ENCODE results near the gene ACTRT2.

ACTRT2 gene

DNA sequence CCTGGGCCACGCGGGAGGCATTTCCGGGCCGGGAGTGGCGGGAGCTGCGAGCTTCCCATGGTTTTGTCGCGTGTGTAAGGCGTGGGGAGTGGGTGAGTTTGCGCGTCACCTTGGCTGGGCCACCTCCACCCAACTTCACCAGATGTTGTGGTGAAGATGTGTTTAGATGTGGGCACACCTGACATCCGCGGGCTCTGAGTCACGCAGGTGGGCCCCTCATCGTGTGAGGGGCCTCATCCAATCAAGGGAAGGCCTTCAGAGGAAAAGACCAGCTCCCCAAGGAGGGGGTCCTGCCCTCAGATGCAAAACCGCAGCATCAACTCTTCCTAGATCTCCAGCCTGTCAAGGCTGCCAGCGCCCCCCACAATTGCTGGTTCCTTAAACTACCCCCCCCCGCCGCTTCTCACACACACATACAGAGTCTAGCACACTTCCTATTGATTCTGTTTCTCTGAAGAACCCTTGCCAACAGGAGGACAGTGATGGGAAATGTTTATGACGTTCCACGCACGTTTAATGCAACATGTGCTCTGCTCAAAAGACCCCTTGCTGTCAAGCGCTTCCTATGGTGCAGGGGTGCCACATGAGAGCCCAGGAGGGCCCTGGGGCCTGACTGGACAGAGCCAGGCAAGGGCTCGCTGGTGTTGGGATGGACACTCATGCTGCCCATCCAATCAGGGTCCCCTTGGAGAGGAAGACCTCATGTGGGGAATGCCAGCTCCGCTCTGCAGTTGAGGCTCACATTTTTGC lies 11.9 kb downstream of the ACTRT2 start:
- no peak for DNase-seq

DNA sequence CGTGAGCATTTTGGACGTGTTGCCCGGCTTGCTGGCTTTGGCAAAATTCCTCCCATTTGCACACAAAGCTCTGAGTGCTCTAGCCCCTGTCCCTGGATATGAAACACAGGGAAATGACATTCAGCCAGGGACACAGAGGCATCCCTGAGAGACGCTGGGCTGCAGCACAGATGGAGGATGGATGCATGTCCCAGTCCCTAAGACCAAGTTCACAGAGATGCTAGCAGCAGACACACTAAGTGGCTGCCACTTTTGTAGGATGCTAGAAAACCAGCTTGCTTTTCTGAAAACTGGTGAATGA lies 12.5 kb downstream of the ACTRT2 start:
- DNase-seq, result no peak

DNA sequence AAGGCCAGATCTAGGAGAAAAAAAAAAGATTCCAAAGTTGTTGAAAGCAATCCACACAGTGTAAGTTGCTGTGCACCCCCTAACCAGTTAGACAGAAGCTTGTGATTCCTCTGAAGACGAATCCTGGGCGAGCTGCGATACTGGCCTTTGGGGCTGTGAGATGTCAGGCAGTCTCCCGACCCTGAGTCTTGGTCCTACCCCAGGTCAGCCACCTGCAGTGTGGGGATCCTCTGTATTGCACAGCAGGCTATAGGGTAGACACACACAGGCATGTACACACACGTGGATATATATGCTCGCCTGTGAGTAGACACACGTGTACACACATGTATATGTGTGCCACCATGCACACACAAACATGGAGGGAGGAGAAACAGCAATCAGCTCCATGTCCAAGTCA lies 12.9 kb downstream of the ACTRT2 start:
- DNase-seq, result no peak

DNA sequence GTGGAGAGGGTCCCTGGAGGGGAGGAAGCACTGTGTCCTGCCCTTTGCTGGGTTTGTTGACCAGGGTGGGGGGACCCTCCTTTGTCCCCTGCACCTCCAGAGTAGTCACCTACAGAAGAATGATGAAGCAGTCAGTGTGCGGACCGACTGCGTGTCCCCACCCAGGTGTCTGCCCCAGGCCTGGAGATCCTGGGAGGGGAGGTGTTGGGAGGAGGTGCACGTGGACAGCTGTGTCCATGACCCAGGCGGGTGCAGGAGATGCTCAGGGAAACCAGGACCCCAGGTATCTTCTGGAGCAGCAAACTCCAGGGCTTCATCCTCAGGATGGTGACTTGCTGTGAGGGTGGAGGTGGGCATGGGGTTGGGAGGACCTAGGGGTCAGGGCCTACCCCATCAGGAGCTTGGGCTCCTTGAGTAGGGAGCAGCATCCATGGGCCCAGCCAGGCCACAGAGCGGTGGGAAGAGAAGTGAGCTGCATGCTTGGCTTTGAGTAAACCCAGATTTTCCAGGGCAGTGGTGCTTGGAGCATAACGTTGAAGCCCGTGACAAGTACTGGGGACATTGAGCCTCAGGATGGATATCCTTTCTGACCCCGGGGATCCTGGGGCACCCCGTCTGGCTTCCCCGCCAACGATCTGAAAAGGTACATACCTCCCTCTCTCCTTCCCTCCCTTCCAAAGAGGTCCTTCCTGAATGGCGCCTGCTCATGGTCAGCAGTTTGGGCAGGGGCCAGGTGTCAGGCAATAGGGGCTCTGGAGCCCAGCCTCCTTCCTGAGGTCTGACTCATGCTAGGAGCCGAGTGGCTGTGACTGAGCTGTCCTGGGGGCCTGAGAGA lies 13.7 kb downstream of the ACTRT2 start:
- no peak for DNase-seq

DNA sequence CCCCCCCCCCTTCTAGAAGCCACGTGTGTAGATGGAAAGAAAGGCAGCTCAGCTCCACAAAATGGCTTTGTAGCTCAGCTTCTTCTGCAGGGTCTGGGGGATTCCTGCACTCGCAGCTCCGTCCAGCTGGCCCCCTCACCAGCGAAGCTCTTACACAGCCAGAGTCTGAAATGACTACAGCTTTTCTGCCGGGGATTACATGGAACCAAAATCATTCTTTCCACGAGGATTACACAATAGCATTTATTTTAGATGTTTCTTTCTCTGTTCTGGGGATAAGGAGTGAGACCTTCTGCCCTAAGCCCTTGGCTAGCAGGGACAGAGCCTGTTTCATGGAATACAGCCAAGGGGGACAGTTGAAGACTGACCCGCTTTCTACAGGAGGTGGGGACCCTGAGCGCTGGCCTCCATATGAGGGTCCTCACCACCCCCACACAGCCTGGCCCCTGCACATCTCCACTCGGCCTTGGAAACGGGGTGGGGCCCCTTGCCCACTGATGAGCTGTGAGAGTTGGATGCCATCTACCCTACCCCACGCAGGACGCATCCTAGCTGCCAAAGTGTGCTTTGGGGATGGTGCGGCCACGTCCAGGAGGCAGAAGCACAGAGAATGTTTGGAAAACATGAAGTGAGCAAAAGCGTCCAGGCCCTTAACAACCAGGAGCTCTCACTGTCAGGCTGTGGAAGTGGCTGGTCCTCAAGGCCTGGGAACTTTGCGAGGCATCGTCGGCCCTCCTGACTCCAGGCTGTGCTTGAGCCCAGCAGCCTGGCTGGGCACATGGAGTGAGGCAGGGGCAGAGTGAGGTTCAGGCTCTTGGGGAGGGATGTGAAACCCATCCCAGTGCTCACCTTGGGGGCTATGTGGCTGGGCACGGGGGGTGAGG lies 14.5 kb downstream of the ACTRT2 start:
- no peak for DNase-seq

DNA sequence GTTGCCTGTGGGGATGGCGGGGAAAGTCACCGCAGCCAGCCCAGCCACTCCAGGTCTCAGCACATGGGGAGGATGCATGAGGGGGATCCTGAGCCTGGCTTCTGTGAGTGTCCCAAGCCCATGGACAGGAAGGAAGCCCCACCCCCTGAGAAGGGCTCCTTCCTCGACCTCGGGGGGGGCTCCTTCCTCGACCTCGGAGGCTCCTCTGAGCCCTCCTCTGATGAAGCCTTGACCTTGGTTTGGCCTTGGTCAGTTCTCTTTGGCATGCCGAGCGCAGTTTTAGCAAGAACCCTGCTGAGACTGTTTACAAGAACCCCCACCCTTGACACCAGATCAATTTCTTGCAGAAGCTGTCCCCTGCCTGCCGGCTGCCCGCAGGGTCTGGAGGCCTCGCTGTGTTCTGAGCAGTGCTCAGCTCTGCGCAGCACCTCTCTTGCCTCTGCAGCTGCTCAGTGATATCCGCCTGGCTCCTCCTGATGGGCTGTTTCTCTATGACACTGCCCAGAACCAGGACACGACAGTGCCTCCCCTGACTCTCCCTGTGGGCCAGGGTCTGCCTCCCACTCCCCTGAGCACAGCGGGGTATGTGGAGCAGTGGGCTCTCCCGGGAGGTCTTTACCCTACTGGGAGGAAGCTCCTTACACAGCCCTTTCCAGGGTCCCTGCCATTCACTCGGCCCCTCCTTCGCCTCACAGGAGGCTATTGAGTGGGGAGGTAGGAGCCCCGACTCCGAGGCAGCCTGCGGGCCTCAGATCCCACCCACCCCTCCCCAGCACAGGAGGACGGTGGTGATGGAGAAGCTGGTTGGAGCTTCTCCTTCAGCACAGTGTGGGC lies 15.4 kb downstream of the ACTRT2 start:
- DNase-seq, result no peak

DNA sequence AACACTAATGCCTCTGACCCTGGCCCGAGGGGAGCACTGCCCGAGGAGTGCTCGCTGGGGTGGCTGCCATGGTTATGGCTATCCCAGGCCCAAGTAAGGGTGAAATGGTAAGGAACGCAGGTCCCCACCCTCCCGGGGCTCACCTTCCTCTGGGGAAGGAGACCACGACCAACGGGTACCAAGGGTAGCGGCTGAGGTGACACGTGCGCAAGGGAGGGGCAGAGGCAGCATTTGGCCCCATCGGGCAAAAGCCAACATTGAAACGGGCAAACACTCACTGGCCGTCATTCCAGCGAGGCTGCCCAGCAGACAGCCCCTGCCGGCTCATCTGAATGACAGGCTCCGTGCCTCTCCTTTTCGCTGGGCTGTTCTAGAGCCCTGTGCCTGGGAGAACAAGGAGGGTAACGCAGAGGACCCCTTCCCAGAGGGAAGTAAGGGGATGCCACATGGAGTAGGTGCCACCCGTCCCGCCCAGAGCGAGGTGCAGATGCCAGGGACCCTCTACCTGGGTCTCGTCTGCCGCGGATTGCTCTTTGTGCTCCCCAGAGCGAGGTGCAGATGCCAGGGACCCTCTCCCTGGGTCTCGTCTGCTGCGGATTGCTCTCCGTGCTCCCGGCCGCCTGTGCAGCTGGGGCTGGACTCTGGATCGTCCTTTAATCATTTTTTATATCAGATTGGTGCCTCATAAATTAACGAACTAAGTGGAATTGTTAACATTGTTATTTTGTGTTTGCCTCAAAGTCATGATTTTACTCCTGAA lies 16.2 kb downstream of the ACTRT2 start:
- no peak for DNase-seq

DNA sequence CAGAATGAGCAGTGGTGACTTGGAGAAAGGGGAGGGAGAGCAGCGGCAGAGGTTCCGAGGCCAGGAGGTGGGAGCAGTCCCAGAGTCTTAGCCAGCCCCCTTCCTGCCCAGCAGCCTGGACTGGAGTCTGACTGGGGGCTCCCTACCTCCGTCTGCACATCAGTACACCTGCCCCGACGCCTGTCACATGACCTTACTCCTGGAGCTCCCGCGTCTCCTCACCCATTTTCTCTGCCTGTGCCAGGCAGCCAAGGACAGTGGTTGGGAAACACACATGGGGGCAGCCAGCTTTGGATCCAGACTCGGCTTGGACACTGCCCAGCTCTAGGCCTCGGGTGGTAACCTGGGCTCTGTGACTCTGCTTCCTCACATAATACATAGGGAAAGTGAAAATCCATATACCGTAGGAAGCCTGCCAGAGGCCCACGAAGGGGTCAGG lies 16.9 kb downstream of the ACTRT2 start:
- DNase-seq, result no peak

DNA sequence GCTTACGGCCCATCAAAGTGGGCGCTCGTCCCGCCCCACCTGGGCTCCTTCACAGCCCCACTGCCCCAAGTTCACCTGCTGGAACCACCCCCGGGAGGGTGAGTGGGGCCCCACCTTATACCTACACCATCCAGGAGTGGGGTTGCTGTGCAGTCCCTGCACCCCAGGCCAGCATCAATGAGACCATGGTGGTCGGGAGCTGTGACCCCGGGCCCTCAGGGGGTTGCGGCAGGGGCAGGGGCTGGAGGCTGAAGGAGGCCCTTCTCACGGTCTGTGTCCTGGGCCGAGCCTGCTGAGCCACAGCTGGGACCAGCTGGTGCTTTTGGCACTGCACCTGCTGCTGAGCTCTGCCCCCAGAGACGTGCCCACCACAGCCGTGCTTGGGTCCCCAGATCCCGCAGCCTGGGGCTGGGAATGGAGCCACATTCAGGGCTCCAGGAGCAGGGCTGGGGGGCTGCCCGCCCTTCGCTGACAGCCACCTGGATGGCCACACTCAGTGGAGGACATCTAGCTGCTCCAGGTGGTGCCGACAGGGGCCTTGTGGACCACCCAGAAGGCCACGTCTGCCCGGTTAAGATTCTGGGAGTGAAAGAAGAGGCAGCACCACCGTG lies 17.4 kb downstream of the ACTRT2 start:
- DNase-seq, result no peak

DNA sequence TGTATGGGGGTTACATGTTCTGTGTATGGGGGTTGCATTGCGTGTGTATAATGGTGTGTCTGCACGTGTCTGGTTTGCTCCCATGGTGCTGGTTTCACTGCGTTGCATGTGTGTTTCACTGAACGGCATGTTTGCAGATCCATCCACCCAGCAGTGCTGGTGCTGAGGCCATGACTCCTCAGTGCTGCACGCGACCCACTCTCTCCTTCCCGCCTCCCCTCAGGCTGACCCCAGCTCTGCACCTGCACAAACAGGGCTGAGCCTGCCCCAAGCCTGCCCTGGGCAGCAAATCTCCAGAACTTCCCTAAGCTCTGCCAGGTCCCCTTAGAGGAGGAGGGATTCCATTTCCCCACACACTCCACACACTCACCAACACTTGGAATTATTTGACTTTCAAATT lies 18.7 kb downstream of the ACTRT2 start:
- DNase-seq, result no peak

DNA sequence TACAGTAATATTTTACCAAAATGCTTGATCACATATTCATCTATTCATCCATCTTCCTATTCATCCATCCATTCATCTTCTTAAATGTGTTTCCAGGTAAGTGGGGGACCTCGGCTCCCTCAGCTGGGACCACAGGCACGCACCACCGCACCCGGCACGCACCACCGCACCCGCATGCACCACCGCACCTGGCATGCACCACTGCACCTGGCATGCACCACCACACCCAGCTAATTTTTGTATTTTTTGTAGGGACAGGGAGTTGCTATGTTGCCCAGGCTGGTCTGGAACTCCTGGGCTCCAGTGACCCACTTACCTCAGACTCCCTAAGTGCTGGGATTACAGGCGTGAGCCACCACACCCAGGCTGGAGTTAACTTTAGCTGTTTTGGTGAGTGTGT lies 21.2 kb downstream of the ACTRT2 start:
- no peak for DNase-seq

DNA sequence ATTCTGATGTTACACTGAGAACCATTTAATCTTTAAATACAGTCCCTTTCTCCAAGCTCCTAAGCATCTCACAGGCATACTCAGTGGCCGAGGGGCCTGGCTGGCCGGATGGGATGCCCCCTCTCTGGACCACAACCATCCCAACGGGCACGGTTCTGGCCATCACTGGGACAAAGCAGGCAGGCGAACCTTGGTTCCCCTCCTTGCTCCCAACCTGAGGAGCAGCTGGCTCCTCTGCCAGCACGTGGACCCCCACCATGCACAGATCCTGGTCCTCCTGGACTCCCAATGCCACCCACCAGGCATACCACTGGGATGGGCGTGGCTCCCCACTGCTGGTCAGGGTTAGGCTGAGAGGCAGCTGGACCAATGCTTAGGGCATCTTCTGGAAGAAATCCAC lies 27.9 kb downstream of the ACTRT2 start:
- DNase-seq, result no peak

DNA sequence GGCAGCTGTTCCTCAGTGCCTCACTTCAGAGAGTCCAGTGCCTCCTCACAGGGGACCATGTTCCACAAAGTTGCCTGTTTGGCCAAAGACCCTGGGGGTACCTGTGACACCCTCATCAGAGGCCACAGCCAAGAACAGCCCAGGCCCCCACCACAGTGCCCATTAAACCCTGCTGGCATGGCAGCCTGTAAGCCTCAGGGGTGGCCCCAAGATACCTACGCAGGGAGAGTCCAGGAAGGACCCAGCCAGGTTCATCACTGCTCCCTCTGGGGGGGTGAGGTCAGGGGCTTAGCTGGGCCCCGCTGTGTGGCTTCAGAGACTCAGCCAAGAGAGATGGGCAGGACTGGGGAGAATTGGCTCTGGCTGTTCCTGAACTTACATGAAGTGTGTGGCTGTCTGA lies 28.6 kb downstream of the ACTRT2 start:
- no peak for DNase-seq

DNA sequence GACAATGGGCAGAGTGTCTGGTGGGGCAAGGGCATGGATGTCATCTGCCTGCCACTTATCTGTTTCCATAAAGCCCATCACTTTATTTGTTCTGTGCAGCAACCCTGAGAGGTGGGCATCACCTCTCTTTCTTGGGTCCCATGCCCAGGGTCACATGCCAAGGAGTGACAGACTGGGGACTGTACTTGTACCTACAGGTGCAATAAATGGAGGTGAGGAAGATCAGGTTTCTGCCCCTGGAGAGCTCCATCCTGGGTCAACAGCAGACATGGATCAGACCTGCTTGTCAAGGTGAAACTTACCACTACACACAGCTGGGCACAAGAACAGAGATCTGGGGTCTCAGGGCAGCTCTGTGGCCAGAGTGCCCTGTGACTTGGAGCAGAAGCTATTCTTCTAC lies 29.3 kb downstream of the ACTRT2 start:
- no peak for DNase-seq

DNA sequence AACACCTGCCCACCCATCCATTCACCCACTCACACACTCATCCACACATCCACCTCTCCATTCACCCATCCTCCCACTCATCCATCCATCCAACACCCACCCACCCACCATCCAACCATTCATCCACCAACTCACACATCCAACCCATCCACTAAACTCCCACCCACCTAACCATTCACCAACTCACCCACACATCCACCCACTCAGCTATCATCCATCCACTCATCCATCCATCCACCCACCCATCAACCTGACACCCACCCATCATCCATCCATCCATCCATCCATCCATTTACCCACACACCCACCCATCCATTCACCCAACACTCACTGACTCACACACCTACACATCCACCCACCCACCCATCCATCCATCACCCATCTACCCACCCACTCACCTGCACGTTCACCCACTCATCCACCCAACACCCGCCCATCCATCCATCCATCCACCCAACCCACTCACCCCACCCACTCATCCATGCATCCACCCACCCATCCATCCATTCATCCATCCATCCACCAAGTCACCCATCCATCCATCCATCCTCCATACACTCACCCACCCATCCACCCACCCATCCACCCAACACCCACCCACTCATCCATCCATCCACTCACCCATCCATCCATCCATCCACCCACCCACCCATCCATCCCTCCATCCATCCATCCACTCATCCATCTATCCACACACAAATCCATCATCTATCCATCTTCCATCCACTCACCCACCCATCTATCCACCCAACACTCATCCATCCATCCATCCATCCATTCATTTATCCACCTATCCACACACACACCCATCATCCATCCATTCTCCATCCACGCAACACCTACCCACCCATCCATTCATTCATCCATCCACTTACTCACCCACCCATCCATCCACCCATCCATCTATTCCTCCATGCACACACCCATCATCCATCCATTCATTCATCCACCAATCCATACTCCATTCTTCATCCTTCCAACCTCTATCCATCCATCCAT lies 30.3 kb downstream of the ACTRT2 start:
- DNase-seq, result no peak

DNA sequence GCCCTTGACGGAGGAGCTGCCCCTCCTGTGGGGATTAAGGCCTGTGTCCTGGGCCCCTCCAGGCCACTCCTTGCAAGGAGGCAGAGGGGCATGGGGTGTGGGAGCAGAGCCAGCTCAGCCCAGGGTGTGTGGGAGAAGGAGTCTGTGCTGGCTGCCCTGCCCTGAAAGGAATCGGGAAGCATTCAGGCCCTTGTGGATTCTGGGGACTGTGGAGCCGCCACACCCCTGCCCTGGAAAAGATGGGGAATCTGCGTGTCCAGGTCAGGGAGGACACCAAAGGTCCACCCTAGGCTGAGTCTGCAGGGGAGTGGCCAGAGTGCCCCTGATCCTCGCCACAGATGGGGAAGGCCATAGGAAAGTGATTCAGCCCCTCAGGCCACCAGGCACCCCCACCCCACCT lies 31.2 kb downstream of the ACTRT2 start:
- no peak for DNase-seq

DNA sequence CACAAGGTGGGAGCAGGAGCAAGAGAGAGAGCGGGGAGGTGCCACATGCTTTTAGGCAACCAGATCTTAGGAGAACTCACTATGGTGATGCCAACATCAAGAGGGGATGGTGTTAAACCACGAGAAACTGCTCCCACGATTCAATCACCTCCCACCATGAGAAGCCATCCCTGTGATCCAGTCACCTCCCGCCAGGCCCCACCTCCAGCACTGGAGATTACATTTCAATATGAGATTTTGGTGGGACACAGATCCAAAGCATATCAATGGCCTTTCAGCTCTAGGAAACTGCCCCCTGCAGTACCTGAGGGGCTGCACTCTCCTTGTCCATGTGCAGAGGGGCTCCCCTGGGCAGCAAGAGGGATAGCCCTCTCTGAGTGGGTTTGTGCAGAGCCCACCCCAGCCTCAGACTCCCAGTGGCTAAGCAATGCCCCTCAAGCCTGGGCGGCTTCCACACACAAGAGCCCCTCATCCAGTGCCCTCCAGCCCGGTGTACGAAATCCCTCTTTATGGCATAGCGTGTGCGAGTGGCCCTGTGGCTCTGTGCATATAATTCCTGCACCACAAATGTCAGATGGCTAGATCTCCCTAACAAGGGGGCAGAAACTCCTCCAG lies 32.2 kb downstream of the ACTRT2 start:
- no peak for DNase-seq

DNA sequence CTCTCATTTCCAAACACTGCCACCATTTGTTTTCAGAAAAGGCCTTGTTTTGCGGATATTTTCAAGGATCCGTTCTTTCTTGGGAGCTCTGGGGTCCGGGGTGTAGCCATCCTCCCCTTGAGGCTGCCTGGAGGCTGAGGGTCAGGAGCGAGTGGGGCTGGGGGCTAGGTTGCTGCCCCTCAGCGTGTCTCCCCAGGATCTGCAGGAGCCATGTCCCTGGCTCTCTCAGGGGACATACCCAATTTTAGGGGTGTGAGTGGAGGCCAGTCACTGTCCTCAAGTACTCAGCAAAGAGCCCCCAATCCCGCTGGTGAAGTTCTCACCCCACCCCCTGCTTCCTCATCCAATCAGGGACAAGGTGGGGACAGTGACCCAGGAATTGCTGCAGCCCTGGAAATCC lies 32.7 kb downstream of the ACTRT2 start:
- no peak for DNase-seq

DNA sequence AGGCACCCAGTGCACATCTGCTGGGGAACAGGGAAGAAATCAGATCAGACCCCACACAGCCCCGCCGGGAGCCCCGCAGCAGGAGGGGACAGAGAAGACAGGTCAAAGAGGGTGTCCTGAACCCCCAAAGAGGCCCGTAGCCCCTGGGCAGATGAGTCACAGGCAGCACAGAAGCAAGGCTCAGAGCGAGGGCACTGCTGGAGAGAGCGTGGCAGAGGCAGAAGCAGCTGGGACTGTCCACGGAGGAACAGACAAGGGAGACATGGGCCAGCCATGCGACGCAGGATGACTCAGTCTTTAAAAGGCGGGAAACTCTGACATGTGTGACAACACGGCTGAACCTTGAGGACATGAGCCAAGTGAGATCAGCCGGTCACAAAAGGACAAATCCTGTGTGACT lies 33.2 kb downstream of the ACTRT2 start:
- no peak for DNase-seq

DNA sequence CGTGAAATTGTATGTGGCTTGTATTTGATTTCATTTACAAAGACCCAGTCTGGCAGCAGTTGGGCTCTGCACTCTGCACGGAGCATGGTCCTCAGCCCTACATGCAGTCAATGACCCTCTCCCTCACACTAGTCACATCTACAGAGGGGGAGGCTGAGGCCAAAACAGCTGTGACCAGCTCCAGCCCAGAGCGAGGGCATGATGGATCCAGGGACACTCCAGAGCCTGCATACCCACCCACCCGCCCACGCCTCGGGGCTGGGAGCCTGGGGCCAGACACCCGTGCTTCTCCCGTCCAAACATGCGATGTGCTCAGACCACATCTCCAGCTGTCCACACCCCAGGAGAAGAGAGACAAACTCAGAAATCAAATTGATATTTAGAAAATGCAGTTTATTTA lies 33.8 kb downstream of the ACTRT2 start:
- DNase-seq, result no peak

Measured in NCI-H1436 (cell line).